HG03175 (cell line): ENCODE data around the gene MCFD2.
"Not testable (repeated sequence)": the region's sequence is repeated elsewhere in the genome, so short reads cannot be mapped to it uniquely, and the experiment has no call there.

ENCODE experiments used
- ATAC-seq: cut with Tn5 transposase; IDR thresholded peaks from one replicate; pipeline ENCODE4 v1.9.1; 2021; ENCODE audit warnings: mild to moderate bottlenecking, moderate library complexity; ENCODE audit not compliant: unreplicated experiment

MCFD2 gene

DNA sequence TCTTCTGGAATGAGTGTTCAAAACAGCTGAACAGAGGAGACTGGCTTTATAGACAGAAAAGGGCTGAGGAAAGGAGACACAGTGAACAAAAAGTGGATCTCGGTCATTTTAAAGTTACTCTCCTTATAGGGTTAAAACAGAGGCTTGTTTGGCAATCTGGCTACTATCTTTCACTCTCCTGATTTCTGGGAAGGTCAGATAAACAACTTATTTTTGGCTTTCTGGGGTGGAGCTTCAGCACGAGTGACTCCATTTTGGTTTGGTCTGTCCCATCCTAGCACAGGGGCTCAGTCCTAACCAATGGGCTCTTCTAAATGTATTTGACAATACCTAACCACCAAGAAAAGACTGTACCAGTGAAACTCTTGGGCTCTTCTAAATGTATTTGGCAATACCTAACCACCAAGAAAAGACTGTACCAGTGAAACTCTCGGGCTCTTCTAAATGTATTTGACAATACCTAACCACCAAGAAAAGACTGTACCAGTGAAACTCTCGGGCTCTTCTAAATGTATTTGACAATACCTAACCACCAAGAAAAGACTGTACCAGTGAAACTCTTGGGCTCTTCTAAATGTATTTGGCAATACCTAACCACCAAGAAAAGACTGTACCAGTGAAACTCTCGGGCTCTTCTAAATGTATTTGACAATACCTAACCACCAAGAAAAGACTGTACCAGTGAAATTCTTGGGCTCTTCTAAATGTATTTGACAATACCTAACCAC is 39.5 kb downstream of the MCFD2 start:
- not testable (repeated sequence) for ATAC-seq

DNA sequence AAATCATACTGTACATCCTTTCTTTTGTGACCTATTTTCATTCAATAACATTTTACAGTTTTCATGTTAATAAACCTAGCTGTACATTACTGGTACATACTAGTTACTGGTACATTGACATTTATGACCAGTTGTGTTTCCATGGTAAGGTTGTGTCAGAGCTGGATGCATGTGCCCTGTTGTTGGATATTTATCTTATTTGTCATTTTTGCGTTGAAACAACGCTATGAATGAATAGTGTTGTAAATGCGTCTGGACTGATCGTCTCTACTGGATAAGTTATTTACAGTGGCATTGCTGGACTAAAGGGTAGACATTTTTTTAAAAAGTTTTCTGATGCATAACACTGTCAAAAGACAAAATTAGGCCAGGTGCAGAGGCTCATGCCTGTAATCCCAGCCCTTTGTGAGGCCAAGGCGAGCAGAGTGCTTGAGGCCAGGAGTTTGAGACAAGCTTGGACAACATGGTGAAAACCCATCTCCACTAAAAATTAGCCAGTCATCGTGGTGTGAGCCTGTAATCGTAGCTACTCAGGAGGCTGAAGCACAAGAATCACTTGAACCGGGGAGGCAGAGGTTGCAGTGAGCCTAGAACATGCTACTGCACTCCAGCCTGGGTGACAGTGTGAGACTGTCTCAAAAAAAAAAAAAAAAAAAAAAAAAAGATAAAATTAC is 40.2 kb downstream of the MCFD2 start:
- ATAC-seq: no peak

- ATAC-seq: no peak
Observed at GRCh38 chr2:46874236-46874929, 41.2 kb downstream of the MCFD2 start.

GRCh38 chr2:46873604-46874068 is 42.0 kb downstream of the MCFD2 start:
- no peak for ATAC-seq

- no peak for ATAC-seq
Observed at GRCh38 chr2:46872902-46873603, 42.6 kb downstream of the MCFD2 start.

DNA sequence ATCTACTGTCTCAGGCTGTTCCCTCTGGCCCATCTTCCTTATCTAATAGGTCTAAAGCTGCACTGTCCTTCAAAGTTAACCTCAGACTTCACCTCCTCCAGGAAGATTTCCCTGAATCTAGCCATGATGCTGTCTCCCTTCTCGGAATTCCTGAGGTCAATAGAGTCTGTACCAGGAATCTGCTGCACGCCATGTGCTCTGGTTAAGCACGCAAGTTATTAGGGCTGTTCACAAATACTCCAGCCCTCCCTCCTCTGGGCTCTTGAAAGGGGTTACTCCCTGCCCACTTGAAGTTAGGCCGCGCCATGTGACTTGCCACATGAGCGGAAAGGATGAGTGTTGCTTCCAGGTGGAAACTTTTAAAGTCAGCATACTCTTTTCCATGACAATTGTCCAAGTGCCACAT is 43.6 kb downstream of the MCFD2 start:
- no peak for ATAC-seq

- ATAC-seq: no peak
Observed at GRCh38 chr2:46870051-46870839, 45.4 kb downstream of the MCFD2 start.

GRCh38 chr2:46869621-46870020 is 46.0 kb downstream of the MCFD2 start:
- no peak for ATAC-seq

- no peak for ATAC-seq
Observed at GRCh38 chr2:46866770-46867246, 48.8 kb downstream of the MCFD2 start.

- no peak for ATAC-seq
Observed at GRCh38 chr2:46865181-46865970, 50.2 kb downstream of the MCFD2 start.

GRCh38 chr2:46863882-46864281 is 51.7 kb downstream of the MCFD2 start:
- no peak for ATAC-seq

DNA sequence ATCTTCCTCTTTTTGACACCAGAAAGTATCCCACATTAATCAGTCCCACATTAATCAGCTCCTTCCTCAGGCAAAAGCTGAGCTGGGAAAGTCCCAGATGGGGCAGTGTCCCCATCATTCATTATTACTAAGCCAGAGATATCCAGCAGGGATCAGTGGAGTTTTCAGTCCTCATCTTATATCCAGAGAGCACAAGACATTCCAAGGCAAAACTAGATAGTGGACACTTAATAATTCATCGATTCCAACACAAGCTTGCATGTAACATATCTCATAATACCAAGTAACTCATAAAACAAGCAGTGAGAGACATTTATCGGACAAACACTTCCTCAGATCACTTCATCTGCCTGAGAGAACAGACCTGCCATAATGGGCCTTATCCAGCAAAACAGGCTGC is 53.1 kb downstream of the MCFD2 start:
- ATAC-seq: no peak

GRCh38 chr2:46861916-46862315 is 53.7 kb downstream of the MCFD2 start:
- ATAC-seq: no peak

- ATAC-seq: no peak
Observed at GRCh38 chr2:46859482-46859881, 56.1 kb downstream of the MCFD2 start.

GRCh38 chr2:46858702-46859090 is 56.9 kb downstream of the MCFD2 start:
- no peak for ATAC-seq

DNA sequence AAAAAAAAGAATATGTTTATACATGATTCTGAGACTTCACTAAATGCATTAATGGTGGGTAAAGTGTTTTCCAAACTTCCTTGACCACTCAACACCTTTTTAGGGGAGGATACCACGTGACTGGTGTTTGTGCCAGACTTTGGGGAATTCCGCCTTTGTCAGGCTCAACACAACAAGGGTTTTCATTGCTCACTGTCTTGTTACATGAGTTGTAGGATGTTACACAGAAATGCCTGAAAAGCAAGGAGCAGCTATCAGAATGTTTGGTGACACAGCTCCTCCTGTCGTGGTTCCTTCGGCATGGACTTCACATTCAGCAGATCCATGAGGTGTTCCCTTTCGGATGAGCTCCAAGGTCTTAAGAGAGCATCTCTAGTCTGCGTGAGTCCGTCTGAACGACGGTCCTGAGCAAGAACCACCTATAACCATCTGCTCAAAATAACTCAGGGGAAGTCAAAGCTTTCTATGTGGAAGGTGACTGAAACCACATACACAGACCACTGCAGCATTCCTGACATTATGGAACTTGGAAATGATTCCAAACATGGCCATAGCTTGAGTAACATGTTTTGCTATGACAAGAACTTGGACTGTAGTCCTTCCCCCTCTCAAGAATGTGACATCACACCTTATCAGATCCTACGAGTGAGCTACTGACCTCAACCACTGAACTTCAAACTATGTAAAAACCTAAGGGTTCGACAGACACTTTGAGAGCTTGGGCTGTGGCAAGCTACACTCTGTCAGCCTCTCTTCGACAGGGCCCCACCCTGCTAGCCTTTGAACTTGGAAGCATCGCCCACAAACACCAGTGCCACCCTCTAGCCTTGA is 57.5 kb downstream of the MCFD2 start:
- no peak for ATAC-seq

- ATAC-seq: no peak
Observed at GRCh38 chr2:46856336-46856735, 59.3 kb downstream of the MCFD2 start.

- ATAC-seq: no peak
Observed at GRCh38 chr2:46855805-46856204, 59.8 kb downstream of the MCFD2 start.

- ATAC-seq: no peak
Observed at GRCh38 chr2:46854260-46854659, 61.3 kb downstream of the MCFD2 start.
